ENCODE results near the gene NR6A1.

DNA sequence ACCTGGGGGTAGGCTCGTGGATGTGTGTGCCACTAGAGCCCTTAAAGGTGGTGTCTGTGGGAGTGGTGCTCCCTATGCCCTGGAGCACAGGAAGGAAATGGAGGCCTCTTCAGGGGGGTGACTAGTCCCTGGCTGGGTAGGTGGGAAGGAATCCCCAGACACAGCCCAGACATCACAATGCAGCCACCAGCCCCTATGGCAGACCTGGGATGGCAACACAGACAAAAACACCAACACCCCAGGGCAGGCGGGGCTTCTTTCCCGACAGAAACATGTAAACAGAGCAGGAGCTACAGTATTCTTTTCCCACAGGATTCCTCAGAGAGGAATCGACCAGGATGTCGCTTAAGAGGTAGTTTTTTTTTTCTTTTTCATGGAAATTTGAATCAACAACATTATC lies 253.5 kb downstream of the NR6A1 start:
- no peak for TF ChIP-seq POLR2A (IDR thresholded peaks at IDR 0.05)
- TF ChIP-seq, protein P1, sequence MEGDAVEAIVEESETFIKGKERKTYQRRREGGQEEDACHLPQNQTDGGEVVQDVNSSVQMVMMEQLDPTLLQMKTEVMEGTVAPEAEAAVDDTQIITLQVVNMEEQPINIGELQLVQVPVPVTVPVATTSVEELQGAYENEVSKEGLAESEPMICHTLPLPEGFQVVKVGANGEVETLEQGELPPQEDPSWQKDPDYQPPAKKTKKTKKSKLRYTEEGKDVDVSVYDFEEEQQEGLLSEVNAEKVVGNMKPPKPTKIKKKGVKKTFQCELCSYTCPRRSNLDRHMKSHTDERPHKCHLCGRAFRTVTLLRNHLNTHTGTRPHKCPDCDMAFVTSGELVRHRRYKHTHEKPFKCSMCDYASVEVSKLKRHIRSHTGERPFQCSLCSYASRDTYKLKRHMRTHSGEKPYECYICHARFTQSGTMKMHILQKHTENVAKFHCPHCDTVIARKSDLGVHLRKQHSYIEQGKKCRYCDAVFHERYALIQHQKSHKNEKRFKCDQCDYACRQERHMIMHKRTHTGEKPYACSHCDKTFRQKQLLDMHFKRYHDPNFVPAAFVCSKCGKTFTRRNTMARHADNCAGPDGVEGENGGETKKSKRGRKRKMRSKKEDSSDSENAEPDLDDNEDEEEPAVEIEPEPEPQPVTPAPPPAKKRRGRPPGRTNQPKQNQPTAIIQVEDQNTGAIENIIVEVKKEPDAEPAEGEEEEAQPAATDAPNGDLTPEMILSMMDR (IDR thresholded peaks at IDR 0.05): no peak
